ENCODE data around the gene FES. TPM values are rescaled to one million over a fixed set of nuclear protein-coding genes. Genes with fewer than 3 reads are reported as not detected.

The FES gene
- total RNA-seq, 1 donor from 2014 or later: 2.8 TPM

- TF ChIP-seq, protein P1, sequence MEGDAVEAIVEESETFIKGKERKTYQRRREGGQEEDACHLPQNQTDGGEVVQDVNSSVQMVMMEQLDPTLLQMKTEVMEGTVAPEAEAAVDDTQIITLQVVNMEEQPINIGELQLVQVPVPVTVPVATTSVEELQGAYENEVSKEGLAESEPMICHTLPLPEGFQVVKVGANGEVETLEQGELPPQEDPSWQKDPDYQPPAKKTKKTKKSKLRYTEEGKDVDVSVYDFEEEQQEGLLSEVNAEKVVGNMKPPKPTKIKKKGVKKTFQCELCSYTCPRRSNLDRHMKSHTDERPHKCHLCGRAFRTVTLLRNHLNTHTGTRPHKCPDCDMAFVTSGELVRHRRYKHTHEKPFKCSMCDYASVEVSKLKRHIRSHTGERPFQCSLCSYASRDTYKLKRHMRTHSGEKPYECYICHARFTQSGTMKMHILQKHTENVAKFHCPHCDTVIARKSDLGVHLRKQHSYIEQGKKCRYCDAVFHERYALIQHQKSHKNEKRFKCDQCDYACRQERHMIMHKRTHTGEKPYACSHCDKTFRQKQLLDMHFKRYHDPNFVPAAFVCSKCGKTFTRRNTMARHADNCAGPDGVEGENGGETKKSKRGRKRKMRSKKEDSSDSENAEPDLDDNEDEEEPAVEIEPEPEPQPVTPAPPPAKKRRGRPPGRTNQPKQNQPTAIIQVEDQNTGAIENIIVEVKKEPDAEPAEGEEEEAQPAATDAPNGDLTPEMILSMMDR (conservative IDR thresholded peaks at IDR 0.05): no peak
- H3K4me3 Mint-ChIP-seq: no peak overlapping the region
Measured at GRCh38 chr15:90887037-90887481, 2.8 kb downstream of the FES start.

GRCh38 chr15:90889313-90889730 lies 5.0 kb downstream of the FES start:
- H3K4me3 Mint-ChIP-seq: no peak overlapping the region
- TF ChIP-seq, protein P1 (conservative IDR thresholded peaks at IDR 0.05): no peak
- no peaks in the 10 kb centered on the region for H3K36me3 Mint-ChIP-seq (ENCODE audit: low read depth)
- H3K27me3 Mint-ChIP-seq (ENCODE audit: low read depth): no peaks in the 10 kb centered on the region
- H3K9me3 Mint-ChIP-seq: no peaks in the 10 kb centered on the region
- H3K4me1 Mint-ChIP-seq: peaks cover 5% of the 10 kb centered on the region
- no peak for DNase-seq (ENCODE audit: low read depth, low spot score)
- H3K27ac Mint-ChIP-seq (ENCODE audit: unreplicated experiment): no peak overlapping the region

More at GRCh38 chr15:90887037-90887481, 2.8 kb downstream of the FES start:
- H3K27me3 Mint-ChIP-seq (ENCODE audit: low read depth): no peaks in the 10 kb centered on the region
- H3K4me1 Mint-ChIP-seq: peaks cover 5% of the 10 kb centered on the region
- no peaks in the 10 kb centered on the region for H3K9me3 Mint-ChIP-seq
- no peaks in the 10 kb centered on the region for H3K36me3 Mint-ChIP-seq (ENCODE audit: low read depth)
- H3K27ac Mint-ChIP-seq (ENCODE audit: unreplicated experiment): no peak overlapping the region
- DNase-seq (ENCODE audit: low read depth, low spot score): no peak

GRCh38 chr15:90889736-90890456 lies 5.6 kb downstream of the FES start:
- Mint-ChIP-seq H3K4me3 (no peak overlapping the region), H3K4me1 (peaks cover 5% of the 10 kb centered on the region), H3K36me3 (ENCODE audit: low read depth) (no peaks in the 10 kb centered on the region), H3K9me3 (no peaks in the 10 kb centered on the region), H3K27me3 (ENCODE audit: low read depth) (no peaks in the 10 kb centered on the region), H3K27ac (ENCODE audit: unreplicated experiment) (no peak overlapping the region)
- TF ChIP-seq, protein P1 (conservative IDR thresholded peaks at IDR 0.05): no peak
- no peak for DNase-seq (ENCODE audit: low read depth, low spot score)

GRCh38 chr15:90890839-90891238 lies 6.5 kb downstream of the FES start:
- peaks cover 4% of the 10 kb centered on the region for H3K4me1 Mint-ChIP-seq

DNA sequence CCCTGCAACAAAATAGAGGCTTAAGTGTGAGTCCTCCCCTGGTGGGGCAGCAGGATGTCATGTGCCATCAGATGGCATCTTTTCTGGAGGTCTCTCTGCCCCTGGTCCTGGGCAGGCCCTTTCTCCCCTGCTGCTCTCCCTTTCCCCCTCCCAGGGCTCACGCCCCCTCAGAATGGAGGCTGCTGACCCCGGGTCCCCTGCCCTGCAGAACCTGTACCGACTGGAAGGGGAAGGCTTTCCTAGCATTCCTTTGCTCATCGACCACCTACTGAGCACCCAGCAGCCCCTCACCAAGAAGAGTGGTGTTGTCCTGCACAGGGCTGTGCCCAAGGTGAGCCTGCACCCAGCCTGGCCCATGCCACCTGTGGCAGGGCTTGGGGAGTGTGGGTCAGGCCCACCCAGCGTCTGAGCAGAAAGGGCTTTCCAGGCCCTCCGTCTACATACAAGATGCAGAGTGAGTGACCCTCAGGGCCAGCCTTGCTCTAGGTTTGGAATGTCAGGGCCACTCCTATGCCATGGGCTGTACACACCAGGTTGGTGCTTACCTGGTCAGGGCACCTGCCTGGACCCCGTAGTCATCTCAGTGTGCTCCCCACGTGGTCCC lies 7.1 kb downstream of the FES start:
- H3K4me1 Mint-ChIP-seq: no peaks in the 10 kb centered on the region
- no peaks in the 10 kb centered on the region for H3K9me3 Mint-ChIP-seq
- no peaks in the 10 kb centered on the region for H3K27me3 Mint-ChIP-seq (ENCODE audit: low read depth)
- TF ChIP-seq, protein P1 (conservative IDR thresholded peaks at IDR 0.05): no peak
- H3K36me3 Mint-ChIP-seq (ENCODE audit: low read depth): no peaks in the 10 kb centered on the region
- no peak overlapping the region for H3K4me3 Mint-ChIP-seq
- H3K27ac Mint-ChIP-seq (ENCODE audit: unreplicated experiment): no peak overlapping the region
- no peak for DNase-seq (ENCODE audit: low read depth, low spot score)

More at GRCh38 chr15:90890839-90891238, 6.5 kb downstream of the FES start:
- no peaks in the 10 kb centered on the region for H3K36me3 Mint-ChIP-seq (ENCODE audit: low read depth)
- TF ChIP-seq, protein P1 (conservative IDR thresholded peaks at IDR 0.05): no peak
- H3K9me3 Mint-ChIP-seq: no peaks in the 10 kb centered on the region
- DNase-seq (ENCODE audit: low read depth, low spot score): no peak
- no peaks in the 10 kb centered on the region for H3K27me3 Mint-ChIP-seq (ENCODE audit: low read depth)
- no peak overlapping the region for H3K4me3 Mint-ChIP-seq
- no peak overlapping the region for H3K27ac Mint-ChIP-seq (ENCODE audit: unreplicated experiment)

Measured in neural crest cell (in vitro differentiated cells).